HG03460 (cell line): Measurements from ENCODE around the gene ATXN2.

Experiments
- ATAC-seq: cut with Tn5 transposase; IDR thresholded peaks from one replicate; pipeline ENCODE4 v1.9.1; 2021; ENCODE audit not compliant: unreplicated experiment

The ATXN2 gene

DNA sequence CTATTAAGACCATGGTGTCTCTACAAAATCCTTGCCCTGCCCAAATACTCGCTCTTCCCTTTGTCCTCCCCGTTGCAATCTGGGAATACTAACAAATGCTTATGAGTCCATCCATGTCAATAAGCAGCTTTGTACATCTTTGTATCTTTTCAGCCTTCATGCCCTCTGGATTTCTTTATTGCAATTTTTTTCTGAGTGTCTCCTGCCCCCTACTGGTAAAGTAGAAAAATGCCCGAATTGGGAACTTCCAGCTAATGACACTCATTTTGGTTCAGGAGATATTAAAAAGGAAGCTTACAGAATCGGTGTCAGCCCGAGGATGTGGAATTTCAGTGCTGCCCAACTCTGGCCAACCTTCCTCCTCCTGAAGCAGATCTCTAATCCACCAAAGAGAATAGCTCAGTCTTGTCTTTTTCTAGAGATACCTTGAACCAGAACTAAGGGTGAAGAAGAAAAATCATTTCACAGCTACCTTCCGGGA is 147.4 kb downstream of the ATXN2 start:
- ATAC-seq: no peak

DNA sequence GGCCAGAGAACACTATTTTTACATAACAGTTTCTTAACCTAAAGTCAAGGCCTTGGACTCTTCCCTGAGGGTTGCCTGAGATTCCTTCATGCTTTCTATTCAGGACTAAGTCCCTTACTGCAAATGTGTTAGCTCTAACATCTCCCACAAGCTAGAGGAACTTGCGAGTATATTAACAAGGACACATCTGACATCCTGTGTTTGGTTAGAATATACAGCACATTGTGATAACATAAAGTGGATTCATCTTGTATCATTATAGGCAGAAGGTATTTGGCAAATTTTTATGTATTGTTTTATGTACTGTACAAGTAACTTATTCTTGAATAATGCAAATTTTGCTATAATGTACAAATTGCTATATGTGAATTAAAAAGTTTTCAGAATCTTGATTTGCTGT is 147.9 kb downstream of the ATXN2 start:
- no peak for ATAC-seq

DNA sequence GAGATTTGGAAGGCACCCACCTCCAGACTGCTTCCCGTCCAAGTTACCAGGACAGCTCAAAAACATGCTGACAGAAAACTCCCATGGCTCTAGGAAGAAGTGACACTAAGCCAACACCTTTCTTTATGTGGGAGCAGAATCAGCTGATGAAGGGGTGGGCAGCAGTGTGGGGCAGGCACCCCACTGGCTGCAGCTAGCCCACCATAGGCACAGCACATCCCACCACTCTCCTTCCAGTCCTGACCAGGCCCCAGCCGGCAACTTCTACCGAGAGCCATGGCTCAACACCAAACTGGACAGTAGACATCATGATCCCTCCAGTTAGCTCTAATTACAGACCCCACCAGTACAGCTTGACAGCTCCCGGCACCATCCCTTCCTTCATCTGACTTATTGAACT is 148.4 kb downstream of the ATXN2 start:
- ATAC-seq: no peak

DNA sequence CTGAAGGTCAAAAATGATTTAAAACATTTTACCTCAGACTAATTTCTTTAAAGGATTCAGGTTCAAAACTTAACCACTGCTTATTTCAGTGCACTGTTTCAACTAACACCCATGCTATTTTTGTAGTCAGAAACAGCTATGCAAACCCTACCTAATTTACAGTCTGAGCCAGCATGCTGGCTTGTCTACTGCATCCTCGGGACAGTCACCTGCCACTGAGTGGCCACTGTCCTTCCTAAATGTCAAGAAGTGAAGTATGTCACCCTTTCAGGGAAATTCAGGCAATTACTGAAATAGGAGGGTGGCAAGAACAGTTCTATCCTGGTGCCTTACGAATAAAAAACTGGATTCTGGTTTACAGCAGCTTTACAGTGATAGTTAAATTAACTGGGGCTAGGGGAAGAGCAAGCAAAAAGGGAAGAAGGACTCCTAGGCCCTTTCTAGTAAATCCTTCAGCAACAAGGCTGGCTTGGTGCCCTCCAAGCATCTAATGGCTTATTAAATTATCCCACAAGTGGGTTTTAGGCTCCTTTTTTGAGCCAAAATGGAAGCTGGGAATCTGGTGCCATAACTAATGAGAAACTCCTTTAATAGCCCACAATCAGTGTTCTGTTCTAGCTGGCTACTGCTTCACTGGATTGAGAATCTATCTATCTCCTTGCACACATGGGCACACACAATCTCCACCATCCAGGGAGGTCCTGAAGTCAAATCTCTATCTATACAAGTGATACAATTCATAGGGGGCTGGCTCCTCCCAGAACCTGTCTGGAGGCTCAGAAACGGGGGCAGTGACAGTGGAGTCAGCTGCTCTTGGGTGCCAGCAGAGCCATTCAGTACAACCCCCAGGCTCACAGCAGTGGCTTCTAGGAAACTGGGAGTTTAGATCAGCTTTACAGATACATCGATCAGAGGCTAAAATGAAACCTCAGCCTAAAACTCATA is 150.0 kb downstream of the ATXN2 start:
- ATAC-seq: no peak

DNA sequence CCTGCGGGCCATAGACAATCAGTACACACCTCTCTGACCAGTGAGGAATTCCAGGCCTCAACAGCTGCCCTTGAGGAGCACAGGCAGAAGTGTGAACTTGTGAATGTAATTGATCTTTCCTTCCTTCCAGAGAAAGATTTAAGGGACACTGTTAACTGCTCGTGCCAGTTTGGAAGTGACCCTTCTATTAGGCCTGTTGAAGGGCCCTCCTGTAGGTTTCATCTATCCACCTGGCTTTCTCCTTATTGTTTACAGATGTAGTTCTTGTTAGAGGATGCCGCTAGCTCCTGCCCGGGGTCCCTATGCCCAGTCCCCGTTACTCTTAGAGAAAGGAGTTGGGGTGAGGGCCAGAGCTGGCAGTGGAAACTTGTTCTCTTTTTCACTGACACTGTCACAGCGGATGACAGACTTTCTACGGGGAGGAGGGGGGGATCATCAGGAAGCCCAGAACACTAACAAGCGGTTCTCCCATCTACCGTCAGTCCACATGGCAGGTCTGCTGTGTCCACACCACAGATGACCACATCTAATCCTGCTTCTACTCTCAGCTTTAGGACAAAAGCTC is 150.8 kb downstream of the ATXN2 start:
- ATAC-seq: no peak

DNA sequence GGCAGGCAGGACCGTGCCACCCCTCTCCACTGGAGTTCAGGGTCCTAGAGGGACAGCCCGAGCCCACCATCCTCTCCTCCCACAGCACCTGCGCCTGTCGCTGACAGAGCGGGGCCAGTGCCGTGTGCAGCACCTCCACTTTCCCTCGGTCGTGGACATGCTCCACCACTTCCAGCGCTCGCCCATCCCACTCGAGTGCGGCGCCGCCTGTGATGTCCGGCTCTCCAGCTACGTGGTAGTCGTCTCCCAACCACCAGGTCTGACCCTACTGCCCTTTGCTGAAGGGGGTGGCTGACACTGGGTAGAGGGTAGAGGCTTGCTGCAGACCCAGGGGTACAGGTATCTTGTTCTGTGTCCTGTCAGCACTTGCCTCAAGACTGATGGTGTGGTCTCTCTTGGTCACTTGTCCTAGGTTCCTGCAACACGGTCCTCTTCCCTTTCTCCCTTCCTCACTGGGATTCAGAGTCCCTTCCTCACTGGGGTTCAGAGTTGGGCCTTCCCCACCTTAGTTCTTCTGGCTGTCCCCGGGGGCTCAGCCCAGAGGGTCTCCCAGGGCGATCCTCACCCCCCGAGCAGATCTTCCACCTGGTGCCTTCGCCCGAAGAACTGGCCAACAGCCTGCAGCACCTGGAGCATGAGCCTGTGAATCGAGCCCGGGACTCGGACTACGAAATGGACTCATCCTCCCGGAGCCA is 151.4 kb downstream of the ATXN2 start:
- no peak for ATAC-seq

DNA sequence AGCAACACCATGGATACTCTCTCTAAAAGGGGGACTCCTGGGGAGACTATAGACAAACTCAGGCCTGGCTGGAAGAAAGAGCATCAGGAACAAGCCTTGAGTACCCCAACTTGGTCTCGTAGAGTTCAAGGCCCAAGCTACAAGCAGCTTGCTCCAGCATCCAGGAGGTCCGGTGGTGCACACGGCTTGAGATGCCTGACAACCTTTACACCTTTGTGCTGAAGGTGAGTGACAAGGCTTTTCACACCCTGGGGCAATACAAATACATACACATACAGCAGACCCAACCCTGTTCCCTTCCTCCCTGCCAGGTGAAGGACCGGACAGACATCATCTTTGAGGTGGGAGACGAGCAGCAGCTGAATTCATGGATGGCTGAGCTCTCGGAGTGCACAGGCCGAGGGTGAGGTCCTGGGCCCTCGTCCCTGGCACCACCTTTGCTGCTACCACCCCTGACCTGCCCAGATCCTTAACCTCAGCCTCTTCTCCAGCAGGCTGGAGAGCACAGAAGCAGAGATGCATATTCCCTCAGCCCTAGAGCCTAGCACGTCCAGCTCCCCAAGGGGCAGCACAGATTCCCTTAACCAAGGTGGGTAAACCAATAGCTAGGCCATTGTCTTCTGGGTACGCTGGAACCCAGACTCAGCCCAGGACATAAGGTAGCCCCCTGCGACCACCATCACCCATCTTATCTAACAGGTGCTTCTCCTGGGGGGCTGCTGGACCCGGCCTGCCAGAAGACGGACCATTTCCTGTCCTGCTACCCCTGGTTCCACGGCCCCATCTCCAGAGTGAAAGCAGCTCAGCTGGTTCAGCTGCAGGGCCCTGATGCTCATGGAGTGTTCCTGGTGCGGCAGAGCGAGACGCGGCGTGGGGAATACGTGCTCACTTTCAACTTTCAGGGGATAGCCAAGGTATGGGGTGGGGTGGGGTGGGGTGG is 152.2 kb downstream of the ATXN2 start:
- no peak for ATAC-seq

DNA sequence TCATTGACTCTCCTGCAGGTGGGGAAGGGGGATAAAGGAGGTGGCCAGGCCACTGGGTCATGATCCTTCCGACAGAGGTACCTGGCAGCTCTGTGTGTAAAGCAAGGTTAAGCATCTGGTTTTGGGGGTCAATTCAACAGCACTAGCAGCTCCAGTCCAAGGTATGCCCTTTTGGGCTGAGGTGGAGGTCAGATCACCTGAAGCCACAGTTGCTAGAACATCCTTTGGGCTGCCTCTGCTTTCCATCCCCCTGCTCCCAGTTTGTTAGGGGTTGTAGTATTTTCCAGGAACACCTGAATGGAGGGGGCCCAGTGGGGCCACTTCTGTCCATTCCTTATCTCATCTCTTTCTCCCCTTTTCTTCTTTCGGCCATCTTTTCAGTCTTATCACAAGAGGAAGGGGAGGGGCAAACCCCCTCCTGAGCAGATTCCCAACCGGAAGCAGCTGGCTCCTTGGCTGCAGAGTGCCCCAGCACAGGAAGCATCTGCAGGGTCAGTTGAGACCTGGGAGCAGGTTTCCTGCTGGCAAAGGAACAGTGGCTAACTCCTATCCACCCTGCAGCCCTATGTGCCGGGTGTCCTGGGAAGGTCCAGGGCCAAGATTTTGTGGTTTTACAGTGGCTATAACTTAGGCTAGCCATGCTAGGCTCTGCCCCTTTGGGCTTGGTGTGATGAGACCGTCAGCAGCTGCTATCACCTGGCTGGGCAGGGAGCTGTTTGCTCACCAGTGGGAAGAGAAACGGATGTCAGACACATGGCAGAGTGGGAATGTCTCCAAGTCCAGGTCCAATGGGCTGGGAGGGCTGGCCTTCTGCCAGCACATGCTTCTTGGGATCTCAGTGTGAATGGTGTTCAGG is 153.2 kb downstream of the ATXN2 start:
- ATAC-seq: no peak

DNA sequence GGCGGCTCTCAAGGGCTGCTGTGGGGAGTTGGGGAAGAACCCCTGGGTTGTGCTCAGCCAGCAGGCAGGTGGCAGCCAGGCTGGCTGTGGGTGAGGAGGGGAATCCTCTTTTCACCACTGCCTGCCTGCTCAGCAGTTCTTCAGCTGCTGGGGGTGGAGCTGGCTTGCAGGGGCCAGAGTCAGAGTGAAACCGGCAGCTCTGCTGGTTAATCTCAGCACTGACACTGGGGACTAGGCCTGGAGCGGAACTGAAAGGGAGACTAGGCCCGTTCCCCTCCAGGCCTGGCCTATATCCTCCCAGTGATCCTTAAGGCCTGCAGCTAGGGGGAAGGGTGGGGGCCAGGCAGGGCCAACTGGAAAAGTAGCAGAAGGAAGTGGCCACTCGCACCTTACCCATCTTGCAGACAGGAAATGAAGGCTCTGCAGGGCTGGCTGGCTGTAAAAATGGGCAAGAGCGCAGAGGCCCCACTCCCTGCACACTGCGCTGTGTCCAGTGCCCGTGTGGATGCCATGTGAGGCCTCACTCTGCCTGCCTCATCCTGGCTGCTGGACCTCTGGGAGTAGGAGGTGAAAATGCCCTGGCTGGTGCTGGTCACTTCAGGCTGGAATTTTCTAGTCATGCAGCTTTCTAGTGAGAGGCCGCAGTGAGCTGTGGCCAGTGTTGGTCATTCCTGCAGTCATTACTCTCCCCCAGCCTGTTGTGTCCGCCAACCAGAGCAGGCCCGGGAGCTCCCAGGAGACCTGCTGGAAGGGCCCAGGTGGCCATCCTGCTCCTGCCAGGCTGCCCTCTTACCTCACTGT is 154.0 kb downstream of the ATXN2 start:
- ATAC-seq: peak; percentile 86

DNA sequence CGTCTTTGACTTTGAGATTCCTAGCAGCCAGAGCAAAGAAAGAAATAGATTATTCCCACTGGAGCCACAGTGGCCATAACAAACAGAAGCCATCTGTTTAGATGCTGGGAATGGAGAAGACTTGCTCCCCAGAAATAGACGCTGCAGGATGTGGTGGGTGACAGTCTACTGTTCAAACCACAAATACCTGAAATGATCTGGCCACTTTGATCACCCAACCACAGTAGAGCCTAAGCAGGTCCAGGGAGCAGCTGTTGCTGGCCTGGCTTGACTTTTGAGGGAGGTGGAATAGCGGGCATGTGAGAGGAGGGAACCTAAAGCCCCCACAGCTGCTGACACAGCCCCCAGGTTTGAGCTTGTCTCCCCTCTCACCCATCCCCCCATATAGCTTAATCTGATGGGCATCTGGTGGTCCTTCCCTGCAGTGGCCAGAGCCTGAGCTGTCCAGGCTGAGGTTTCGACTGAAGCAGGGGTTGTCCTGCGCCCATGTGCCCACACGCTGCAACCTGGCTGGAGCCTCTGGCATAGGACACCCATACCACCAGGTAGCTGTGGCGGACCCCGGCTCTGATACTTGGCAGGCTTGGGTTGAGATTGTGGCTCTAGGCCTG is 154.7 kb downstream of the ATXN2 start:
- ATAC-seq: peak; percentile 47

DNA sequence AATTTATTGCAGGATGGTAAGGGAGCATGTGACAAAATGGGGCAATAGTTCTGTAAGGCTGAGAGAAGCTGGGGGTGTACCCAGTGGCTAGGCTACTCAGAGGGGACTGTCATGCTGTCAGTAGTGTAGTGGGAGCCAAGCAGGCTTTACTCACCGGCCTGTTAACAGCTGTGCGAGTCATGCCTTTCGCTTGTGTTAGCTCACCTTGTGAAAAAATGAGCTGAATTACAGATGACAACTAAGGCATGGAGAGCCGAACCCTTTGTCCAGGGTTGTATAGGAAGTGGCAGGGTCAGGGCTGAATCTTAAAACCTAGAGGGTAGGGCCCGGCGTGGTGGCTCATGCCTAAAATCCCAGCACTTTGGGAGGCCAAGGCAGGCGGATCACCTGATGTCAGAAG is 155.5 kb downstream of the ATXN2 start:
- ATAC-seq: no peak

DNA sequence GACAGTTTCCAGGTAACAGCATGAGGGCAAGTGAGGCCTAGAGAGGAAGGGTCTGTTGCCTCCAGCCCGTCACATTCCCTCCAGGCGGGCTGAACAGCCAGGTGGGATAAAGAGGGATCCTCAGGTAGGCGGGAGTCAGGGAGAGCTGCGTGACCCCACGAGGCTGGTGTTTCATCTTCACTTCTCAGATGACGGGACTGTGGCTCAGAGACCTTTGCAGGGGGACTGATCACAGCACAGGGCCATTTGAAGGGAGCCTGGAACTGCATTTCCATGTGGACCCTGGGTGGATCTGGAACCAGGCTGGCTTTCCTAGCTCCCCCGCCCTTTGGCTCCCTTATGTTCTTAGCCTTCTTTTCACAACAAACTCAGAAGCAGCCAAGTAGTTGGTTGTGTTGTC is 156.0 kb downstream of the ATXN2 start:
- no peak for ATAC-seq

DNA sequence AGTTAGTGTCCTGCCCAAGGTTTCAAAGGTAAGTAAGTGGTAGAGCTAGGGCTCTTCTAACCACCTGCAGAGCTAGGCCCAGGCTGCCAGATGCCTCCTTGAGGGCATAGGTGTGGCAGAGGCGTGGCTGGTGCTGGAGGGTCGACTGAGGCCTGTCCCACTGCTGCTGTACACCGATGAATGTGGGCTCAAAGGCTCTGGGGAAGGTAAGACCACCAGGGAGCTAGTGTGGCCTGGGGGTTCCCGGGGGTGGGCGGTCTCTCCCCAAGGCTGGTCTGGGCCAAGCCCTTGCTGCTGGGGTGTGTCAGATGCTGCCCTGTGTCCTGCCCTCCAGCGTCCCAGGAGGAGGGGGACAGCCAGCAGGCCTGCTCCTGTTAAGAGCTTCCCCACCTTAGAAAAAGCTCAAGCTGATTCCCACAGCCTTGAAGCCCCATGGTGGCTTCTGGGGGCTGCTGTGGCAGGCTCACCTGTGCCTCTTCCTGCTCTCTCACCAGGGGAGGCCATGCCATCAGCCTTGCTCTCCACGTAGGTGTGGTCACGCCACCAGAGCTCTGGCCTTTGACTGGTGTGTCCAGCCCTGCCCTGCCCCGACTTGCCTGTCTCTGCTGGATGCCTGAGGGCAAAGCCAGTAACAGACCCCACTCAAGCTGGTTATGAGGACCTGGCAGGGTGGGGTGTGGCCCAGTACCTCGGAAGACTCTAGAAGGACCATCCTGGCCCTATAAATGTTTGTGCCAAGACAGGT is 156.6 kb downstream of the ATXN2 start:
- ATAC-seq: no peak

DNA sequence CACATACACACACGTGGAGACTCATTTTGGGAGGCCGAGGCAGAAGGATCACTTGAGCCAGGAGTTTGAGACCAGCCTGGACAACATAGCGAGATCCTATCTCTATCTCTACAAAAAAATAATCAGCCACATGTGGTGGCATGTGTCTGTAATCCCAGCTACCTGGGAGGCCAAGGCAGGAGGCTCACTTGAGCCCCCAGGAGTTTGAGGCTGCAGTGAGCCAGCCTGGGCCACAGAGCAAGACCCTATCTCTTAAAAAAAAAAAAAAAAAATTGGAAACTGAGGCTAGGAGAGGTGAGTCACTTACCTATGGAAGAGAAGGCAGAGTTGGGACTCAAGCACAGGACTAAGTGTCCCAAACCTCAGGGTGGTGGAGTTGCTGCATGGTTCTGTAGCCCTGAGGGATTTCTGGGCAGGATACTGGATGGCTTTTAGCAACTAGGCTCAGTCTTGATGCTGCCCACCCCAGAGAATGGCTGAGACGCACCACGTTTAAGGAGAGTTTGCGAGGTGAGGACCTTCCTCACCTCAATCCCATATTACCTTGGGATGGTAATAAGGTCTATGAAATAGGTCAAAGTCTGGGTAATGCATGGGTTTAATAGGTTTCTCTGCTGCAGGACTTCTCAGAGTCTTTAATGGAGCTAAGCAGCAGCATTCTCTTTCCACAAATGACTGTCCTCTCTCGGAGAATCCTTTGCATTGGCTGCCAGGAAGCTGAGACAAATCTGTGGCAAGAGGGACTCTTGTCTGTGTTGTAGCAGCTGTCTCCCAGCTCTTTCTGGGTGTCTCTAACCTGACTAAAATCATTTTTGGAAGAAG is 157.8 kb downstream of the ATXN2 start:
- no peak for ATAC-seq

DNA sequence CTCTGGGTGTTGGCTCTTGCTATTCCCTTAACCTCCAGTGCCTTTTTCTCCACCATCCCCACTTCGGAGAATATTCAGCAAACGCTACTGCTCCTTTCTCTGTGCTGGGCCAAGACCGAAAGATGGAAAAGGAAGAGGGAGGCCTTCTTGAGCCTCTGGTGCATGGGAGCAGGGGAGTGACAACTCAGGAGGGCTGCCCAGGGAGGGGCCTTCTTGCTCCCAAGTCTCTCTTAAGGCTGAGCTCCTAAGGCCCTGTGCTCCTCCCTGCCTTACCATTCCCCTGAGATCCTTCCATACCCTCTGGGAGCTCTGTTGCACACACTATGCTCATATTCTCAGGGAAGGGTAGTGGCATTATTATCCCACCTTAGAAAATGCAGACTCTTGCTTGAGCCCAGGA is 158.5 kb downstream of the ATXN2 start:
- ATAC-seq: no peak

DNA sequence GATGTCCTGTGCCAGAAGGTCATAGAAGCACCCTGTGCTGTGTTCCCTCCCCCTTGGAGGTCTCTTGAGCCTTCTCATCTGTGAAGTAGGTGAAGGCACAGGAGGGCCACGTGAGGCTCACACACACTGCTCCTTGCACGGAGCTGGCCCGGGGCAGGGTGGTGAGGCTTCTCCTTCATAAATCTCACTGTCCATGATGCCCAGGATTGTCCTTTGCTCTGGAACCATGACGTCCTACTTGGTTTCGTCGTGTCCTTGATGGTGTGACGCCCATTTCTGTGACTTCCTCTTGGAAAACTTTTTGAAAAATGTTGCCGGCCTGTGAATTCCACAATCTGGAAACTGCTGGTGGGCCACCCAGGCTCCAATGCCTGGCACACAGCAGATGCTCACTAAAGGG is 159.0 kb downstream of the ATXN2 start:
- ATAC-seq: no peak

DNA sequence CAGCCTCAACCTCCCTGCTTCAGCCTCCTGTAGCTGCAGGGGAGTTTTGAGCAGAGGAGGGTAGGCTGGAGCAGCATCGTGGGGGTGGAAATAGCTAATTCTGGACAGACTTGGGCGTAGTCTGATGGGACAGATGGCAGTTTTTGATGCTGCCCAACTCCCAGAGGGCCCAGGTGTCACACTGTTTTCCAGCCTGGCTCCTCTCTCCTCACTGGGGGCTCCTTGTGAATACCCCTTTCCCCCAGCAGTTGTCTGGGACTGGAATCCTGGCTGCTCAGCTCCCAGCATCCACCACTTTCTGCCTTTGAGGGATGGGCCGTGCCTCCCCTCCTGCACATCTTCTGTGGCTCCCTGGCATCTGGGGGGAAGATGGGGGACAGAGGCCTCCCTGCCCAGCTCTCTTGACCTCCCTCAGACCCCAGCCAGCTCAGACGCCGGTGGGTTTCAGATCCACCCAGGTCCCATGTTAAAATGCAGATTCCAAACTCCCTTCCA is 159.4 kb downstream of the ATXN2 start:
- ATAC-seq: no peak
